HUES48 (cell line): Measurements from ENCODE around the gene PRPS2.

Experiments used
- H3K27ac ChIP-seq: one replicate; pipeline ENCODE4 v1.7.0; 2013; ENCODE audit warnings: low read depth, low read length, inconsistent platforms
- H3K27me3 ChIP-seq: 2 replicates; pipeline ENCODE4 v1.6.1; 2013; ENCODE audit warnings: mild to moderate bottlenecking, low read length; ENCODE audit not compliant: control insufficient read depth, insufficient read depth
- H3K36me3 ChIP-seq: 2 replicates; pipeline ENCODE4 v1.6.1; 2013; ENCODE audit warnings: low read length; ENCODE audit not compliant: control insufficient read depth, insufficient read depth
- H3K4me1 ChIP-seq: 2 replicates; pipeline ENCODE4 v1.6.1; 2013; ENCODE audit warnings: mild to moderate bottlenecking, low read length; ENCODE audit not compliant: control insufficient read depth, insufficient read depth
- H3K4me3 ChIP-seq: 2 replicates; pipeline ENCODE4 v1.5.1; 2013; ENCODE audit warnings: mild to moderate bottlenecking, low read depth, low read length
- H3K9ac ChIP-seq: 2 replicates; pipeline ENCODE4 v1.6.1; 2013; ENCODE audit warnings: mild to moderate bottlenecking, low read depth, low read length, moderate library complexity
- H3K9me3 ChIP-seq: 2 replicates; pipeline ENCODE4 v1.6.1; 2013; ENCODE audit warnings: low read length; ENCODE audit not compliant: control insufficient read depth, insufficient read depth

PRPS2 gene

GRCh38 chrX:12791257-12792228, at the start of gene PRPS2:
PRPS2 (plus strand) TSS chrX:12791412; CDS start chrX:12791498, 86 bp downstream.
- Histone ChIP-seq H3K9me3 (no peaks in the 10 kb centered on the region), H3K4me3 (peak within 1 kb of the TSS; percentile 83), H3K27me3 (peaks cover 12% of the 10 kb centered on the region), H3K9ac (peak within 1 kb of the TSS; percentile 78), H3K4me1 (peaks cover 4% of the 10 kb centered on the region), H3K27ac (no peak within 1 kb of the TSS), H3K36me3 (no peaks in the 10 kb centered on the region; the same call in 1 of the 2 replicates)

DNA sequence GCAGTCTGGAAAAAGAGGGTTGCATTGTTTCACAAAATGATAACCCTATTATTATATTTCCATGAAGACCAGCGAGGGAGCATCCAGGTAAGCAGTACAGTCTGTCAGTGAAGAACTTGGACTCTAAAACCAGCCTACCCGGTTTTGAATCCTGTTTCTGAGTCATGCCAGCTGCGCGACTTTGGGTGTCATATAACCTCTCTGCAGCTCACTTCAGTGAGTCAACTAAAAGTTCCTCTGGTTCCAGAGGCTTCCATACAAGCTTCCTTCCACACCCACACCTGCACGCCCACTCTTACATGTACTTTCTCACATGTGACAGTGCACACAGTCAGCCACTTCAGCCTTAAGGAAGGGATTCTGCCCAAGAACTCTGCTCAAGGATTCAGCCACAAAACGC, 49.8 kb upstream of the PRPS2 start:
- H3K9ac ChIP-seq = no peak overlapping the region

DNA sequence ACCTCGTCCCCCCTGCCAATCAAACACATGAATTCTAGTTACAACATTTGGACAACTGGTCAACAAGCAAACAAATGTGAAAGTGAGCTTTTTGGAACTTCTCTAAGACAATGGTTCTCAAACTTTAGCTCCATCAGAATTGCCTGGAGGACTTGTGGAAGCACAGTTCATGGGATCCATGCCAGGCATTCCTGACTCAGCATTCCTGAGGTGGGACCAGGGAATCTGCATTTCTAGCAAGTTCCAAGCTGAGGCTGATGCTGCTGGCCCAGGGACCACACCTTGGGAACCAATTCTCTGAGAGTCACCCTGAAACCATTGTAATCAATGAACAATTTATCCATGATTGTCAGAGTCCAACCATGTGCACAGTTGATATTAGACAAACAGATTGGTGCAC, 43.8 kb upstream of the PRPS2 start:
- peaks cover 12% of the 10 kb centered on the region for H3K4me1 ChIP-seq
- H3K36me3 ChIP-seq = no peaks in the 10 kb centered on the region
- no peaks in the 10 kb centered on the region for H3K9me3 ChIP-seq
- H3K27me3 ChIP-seq = no peaks in the 10 kb centered on the region
- no peak overlapping the region for H3K9ac ChIP-seq
- H3K27ac ChIP-seq = no peak overlapping the region
- no peak overlapping the region for H3K4me3 ChIP-seq

More for the DNA sequence above, 49.8 kb upstream of the PRPS2 start:
- Histone ChIP-seq H3K36me3 (no peaks in the 10 kb centered on the region), H3K27me3 (no peaks in the 10 kb centered on the region), H3K9me3 (no peaks in the 10 kb centered on the region), H3K4me1 (peaks cover 6% of the 10 kb centered on the region; the same call in 1 of the 2 replicates), H3K27ac (no peak overlapping the region), H3K4me3 (no peak overlapping the region)

DNA sequence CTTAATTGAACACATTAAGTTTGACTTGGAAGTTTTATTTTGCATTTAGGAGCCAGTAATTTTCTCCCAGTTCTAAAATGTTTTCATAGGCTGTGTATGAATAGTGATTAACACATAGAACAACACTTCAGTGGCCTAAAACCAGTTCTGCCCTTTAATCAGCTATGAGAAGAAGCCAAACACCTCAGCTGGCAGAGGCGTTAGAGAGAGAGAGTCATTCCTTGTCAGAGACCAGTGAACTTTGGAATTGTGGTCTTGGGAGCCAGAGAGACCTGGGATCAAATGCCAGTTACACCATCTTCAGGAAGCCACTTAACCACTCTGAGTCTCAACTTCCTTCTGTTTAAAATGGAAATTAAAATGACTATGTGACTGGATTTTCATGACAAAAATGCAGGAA, 39.3 kb upstream of the PRPS2 start:
- no peak overlapping the region for H3K4me3 ChIP-seq
- H3K9me3 ChIP-seq = no peaks in the 10 kb centered on the region

GRCh38 chrX:12753366-12753765, 37.8 kb upstream of the PRPS2 start:
- no peaks in the 10 kb centered on the region for H3K36me3 ChIP-seq
- H3K9ac ChIP-seq = no peak overlapping the region
- H3K27me3 ChIP-seq = no peaks in the 10 kb centered on the region
- H3K4me1 ChIP-seq = peaks cover 8% of the 10 kb centered on the region
- H3K27ac ChIP-seq = no peak overlapping the region
- H3K9me3 ChIP-seq = no peaks in the 10 kb centered on the region
- H3K4me3 ChIP-seq = no peak overlapping the region

More for the DNA sequence above, 39.3 kb upstream of the PRPS2 start:
- no peaks in the 10 kb centered on the region for H3K36me3 ChIP-seq
- peaks cover 8% of the 10 kb centered on the region for H3K4me1 ChIP-seq
- no peaks in the 10 kb centered on the region for H3K27me3 ChIP-seq
- no peak overlapping the region for H3K27ac ChIP-seq
- no peak overlapping the region for H3K9ac ChIP-seq

GRCh38 chrX:12758291-12758690, 32.9 kb upstream of the PRPS2 start:
- no peak overlapping the region for H3K4me3 ChIP-seq
- no peaks in the 10 kb centered on the region for H3K27me3 ChIP-seq
- H3K9ac ChIP-seq = no peak overlapping the region
- no peak overlapping the region for H3K27ac ChIP-seq
- H3K36me3 ChIP-seq = no peaks in the 10 kb centered on the region
- no peaks in the 10 kb centered on the region for H3K4me1 ChIP-seq
- no peaks in the 10 kb centered on the region for H3K9me3 ChIP-seq

- Histone ChIP-seq H3K4me3 (no peak overlapping the region), H3K27ac (no peak overlapping the region), H3K36me3 (no peaks in the 10 kb centered on the region), H3K4me1 (no peaks in the 10 kb centered on the region; the same call in 1 of the 2 replicates), H3K9ac (no peak overlapping the region), H3K27me3 (peaks cover 8% of the 10 kb centered on the region; the same call in 1 of the 2 replicates), H3K9me3 (no peaks in the 10 kb centered on the region)
These were observed 23.4 kb upstream of the PRPS2 start for GRCh38 chrX:12767856-12768255.

- H3K27me3 ChIP-seq = peaks cover 8% of the 10 kb centered on the region; the same call in 1 of the 2 replicates
- no peaks in the 10 kb centered on the region for H3K36me3 ChIP-seq
- H3K9ac ChIP-seq = no peak overlapping the region
These were observed 22.7 kb upstream of the PRPS2 start for GRCh38 chrX:12768491-12768890.

GRCh38 chrX:12770440-12770839, 20.8 kb upstream of the PRPS2 start:
- Histone ChIP-seq H3K27ac (no peak overlapping the region), H3K9me3 (no peaks in the 10 kb centered on the region), H3K4me3 (no peak overlapping the region), H3K27me3 (peaks cover 8% of the 10 kb centered on the region; the same call in 1 of the 2 replicates), H3K4me1 (no peaks in the 10 kb centered on the region; the same call in 1 of the 2 replicates), H3K9ac (no peak overlapping the region), H3K36me3 (no peaks in the 10 kb centered on the region)

More at GRCh38 chrX:12768491-12768890, 22.7 kb upstream of the PRPS2 start:
- Histone ChIP-seq H3K9me3 (no peaks in the 10 kb centered on the region), H3K4me3 (no peak overlapping the region), H3K4me1 (no peaks in the 10 kb centered on the region; the same call in 1 of the 2 replicates), H3K27ac (no peak overlapping the region)

DNA sequence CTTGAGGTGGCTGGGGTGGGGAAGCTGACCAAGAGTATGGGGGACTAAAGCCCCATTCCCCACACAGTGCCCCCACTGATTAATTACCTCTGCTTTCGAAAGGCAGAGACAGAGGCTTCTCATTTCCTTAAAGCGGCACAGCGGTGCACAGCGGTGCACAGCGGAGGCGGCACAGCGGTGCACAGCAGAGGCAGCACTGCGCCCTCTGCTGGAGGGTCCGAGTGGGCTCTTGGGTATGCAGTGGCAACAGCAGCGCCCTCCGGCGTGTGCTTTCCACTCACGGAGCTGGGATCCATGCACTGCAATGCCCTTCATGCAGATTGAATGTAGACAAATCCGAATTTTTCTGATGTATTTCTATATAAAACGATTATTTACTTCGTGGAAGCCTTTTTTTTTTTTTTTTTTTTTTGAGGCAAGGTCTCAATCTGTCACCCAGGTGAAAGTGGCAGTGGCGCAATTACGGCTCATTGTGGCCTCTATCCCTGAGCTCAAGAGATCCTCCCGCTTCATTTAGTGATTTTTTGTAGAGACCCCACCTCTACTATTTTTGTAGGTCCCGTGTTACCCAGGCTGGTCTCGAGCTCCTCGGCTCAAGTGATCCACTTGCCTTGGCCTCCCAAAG, 19.7 kb upstream of the PRPS2 start:
- no peak overlapping the region for H3K9ac ChIP-seq
- H3K27ac ChIP-seq = no peak overlapping the region
- H3K4me1 ChIP-seq = no peaks in the 10 kb centered on the region; the same call in 1 of the 2 replicates
- peaks cover 8% of the 10 kb centered on the region; the same call in 1 of the 2 replicates for H3K27me3 ChIP-seq
- no peaks in the 10 kb centered on the region for H3K9me3 ChIP-seq
- H3K36me3 ChIP-seq = no peaks in the 10 kb centered on the region
- H3K4me3 ChIP-seq = no peak overlapping the region

- H3K4me1 ChIP-seq = no peaks in the 10 kb centered on the region
- no peak overlapping the region for H3K27ac ChIP-seq
- no peaks in the 10 kb centered on the region for H3K27me3 ChIP-seq
- no peaks in the 10 kb centered on the region for H3K9me3 ChIP-seq
- H3K36me3 ChIP-seq = no peaks in the 10 kb centered on the region
- no peak overlapping the region for H3K4me3 ChIP-seq
- no peak overlapping the region for H3K9ac ChIP-seq
These were observed 13.5 kb upstream of the PRPS2 start for GRCh38 chrX:12777670-12778069.
